HG03571 (cell line): ENCODE data around the gene SHROOM3.

Experiments used
- ATAC-seq: cut with Tn5 transposase; IDR thresholded peaks from one replicate; pipeline ENCODE4 v1.9.1; 2021; ENCODE audit not compliant: unreplicated experiment

Gene SHROOM3

DNA sequence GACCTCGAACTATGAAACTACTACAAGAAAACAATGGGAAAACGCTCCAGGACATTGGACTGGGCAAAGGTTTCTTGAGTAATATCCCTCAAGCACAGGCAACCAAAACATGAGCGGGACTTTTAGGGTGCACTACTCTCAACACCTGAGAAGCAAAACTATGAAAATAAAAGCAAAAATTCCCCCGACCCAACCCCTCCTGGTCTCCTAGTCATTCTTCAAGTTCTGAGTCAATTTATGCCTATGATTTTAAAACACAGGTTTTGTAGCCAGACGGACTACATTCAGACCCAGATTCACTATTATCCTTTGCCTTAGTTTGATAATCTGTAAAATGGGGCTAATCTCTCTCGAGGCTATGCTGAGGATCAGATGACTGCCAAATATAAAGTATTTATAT lies 365.9 kb downstream of the SHROOM3 start:
- ATAC-seq = no peak

DNA sequence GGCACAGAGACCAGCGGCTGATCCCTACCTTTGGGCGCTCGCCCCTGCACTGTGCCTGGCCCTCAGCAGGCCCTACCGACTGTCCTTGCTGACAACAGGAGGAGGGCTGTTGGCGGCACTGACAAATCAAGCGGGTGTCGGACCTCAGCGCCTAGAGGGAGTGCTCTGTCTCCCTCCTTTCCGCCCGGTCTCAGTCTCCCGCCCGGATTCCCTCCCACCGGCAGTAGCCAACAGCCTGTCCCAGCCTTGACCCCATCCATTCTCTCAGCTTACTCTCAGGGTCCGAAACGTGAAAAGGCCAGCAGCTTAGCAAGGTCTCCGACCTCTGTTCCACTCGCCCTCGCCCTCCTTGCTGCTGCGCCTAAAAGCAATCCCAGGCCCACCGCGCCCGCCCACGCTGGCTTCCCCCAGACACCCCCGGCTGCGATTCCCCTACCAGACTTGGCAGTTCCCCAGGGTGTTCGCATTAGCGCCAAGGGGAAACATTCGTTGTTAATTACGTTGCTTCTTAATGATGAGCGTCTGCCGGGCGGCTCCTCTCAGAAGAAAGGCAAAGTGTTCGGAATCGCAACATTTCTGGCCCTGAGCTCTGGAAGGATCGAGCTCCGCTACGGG lies 366.7 kb downstream of the SHROOM3 start:
- ATAC-seq = no peak

DNA sequence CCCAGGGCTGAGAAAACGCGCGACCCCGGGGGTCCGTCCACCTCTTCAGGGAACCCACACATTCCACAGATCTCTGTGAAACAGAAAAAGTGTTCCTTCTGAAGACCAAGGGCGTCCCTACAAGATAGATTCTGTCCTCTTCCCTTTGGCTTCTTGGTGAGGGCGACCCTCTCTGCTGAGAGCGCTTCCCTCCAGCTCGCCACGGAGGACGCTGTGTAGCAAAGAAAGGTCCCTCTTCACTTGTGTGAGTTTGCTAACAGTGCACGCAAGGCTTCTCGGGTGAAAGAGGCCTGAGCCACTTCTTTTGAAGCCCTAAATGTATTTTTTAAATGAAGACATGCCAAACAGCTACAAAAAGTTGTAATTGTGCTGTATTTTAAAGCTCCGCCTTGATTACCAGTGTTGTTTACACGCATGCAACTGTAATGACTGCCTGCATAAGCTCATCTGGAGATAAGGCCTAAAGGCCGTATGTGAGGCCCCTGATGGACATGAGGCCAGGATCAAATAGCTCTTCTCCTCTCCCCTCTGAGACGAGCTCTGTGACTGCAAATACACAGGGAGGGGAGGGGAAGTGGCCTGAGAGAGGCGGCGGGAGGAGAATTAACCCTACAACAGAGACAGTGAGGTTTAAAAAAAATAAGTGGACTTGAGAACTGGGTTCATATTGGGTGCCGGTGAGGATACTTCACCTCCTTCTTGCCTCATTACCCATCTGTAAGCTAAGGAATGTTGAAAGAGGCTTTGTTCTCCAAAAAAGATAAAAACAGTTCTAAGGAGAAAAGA lies 367.4 kb downstream of the SHROOM3 start:
- ATAC-seq = no peak

DNA sequence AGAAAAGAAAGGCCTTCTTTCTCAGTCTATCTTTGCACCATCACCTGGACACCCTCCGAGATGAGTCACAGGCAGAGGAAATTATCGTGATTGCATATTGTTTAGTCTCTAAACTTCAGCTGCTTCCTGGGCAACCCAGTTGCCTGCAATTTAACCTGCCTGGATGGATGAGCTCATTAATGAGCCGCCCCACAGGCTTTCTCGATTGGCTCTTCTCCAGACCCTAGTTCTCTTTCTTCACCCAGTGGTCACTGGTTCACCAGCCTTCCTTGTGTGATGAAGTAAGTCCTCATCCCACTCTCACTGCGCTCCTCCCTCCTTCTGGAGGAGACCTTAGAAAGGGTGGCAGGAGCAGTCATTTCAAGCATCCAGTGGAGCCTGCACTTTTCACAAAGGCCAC lies 368.5 kb downstream of the SHROOM3 start:
- no peak for ATAC-seq

DNA sequence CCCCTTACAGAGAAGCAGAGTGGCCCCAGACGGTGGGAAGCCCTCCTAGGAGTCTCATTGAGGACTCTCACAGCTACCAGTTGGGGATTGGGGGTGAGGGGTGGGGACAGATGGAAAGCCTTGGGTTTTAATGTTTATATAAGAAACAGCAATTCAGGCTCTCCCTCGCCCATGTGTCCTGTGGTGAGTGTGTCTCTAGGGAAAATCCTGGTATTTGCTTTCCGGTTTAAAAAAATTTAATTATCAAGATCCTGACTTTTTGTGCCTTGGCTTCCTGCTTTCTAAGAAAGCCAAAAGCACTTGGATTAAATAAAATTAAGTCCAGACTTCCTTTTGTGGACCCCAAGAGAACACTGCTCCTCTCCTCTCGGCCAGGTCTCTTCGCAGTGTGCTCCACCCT lies 369.1 kb downstream of the SHROOM3 start:
- no peak for ATAC-seq

DNA sequence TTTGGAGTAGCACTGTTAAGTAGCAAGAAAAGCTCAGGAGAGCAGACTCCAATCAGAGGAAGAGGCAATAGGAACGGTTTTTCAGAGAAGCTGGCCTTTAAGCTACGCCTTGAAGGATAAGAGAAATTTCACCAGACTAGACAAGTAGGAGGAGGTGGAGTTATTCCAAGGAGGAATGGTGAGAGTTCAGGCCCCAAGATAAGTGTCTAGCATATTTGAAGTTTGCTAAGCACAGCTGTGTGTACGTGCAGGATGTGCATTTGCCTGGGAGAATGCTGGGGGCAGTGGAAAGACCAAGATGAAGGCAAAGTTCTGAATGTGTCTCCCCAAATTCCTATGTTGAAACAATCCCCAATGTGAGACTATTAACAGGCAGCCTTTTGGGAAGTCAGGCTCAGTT lies 371.3 kb downstream of the SHROOM3 start:
- no peak for ATAC-seq

DNA sequence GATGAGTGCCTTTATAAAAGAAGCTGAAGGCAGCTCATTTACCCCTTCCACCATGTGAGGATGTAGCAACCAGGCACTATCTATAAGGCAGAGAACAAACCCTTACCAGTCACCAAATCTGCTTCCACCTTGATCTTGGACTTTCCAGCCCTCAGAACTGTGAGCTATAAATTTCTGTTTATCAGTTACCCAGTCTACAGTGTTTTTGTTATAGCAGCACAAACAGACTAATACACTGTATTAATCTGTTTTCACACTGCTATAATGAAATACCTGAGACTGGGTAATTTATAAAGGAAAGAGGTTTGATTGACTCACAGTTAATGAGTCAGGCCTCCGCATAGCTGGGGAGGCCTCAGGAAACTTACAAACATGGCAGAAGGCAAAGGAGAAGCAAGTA lies 371.7 kb downstream of the SHROOM3 start:
- no peak for ATAC-seq

DNA sequence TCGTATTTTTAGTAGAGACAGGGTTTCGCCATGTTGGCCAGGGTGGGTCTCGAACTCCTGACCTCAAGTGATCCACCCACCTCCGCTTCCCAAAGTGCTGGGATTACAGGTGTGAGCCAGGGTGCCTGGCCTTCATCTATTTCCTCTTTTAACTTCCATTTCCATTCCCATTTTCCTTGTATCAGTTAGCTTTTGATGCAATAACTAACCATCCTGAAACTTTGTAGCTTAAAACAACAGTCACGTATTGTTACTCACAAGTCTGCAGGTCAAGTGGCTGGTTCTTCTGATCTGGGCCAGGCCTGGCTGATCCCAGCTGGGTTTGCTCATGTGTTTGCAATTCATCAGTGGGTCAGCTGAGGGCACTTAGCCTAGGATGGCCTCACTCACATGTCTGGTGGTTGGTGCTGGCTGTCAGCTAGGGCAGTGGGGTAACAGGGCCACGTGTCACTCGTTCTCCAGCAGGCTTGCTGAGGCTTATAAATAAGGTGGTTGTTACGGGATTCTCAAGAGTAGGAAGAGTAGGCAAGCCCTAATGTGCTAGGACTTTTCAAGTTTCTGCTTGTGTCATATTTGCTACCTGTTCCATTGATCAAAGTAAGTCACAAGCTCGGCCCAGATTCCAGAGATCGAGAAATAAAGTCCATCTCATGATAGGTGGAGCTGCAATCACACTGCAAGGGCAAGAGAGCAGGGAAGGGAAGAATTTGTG lies 374.7 kb downstream of the SHROOM3 start:
- ATAC-seq = no peak

DNA sequence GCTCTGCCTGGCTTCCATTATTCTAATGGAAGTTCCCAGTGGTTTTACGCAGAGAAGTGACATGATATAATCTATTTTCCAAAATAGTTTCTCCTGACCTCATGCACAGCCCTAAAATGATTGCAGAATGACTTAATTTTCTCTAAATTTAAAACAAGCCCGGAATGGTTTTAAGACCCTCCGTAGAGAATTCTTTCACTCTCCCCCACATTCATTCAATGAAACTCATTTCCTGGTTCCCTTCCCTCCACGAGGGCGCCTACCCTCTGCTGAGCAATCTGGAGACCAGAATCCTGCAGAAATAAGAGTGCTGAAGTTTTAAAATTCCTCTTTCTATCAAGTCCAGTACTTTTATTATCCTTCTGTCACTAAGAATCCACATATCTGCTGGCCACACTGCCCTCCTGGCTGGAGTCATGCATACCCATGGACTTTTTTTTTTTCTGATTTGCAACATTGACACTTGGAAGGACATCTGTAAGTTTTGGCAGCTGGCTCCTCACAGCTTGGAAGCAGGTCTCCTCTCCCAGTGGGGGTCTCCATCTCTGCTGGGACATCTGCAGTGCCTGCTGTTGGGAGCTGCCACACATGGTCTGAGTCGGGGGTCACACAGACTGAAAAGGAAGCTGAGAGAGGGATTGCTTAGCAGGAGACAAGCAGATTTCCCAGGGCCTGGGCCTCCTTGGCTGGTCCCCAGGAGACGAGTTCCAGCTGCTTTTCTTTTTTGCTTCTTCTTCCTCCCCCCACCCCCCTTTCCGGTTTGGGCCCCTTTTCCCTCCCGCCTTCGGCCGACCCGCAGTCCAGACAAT lies 376.8 kb downstream of the SHROOM3 start:
- no peak for ATAC-seq

DNA sequence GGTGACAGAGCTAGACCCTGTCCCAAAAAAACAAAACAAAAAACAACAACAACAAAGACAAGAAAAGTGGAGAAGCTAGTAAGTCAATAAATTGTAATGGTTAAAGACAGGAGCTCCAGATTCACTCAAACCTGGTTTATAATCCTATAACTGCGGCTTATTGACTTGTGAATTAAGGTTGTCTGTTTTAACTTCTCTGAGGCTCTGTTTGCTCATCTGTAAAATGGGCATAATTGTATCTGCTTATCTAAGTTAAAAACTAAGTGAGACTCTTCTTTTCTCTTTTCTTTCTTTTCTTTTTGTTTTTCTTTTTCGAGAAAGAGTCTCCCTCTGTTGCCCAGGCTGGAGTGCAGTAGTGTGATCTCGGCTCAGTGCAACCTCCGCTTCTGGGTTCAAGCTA lies 378.0 kb downstream of the SHROOM3 start:
- ATAC-seq = no peak

DNA sequence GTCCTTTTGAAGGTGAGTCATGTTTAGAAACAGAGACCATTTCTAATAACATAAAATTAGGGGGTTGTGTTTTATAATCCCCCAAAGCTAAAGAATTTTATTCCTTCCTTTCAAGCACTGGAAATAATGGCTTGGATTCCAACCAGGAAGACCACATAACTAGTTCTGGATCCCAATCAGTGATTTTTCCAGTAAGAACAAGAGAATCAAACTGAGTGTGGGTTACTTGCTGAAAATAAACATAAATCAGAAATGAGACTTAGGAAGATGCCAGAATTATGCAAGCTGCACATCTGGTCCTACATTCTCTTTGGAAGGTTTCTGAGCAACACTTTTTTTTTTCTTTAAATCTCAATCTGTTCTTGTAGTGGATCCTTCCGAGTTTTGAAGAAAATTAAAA lies 386.6 kb downstream of the SHROOM3 start:
- ATAC-seq = no peak

DNA sequence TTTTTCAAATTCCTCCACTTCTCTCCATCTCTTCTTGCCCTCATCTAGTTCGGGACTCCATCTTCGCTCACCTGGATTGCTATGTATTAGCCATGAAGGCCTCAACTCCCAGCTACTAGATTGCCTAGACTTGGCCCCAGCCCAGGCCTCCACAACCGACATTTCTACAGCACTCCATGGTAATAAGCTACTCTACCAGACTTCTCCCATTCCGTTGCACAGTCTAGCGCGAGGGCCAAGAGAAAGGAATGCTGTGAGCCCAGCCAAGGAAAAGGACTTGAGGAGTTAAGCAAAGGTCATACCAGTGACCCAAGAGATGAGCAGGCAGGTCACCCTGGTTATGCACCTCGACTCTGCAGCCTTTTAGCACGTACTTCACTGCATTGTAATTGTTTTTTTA lies 387.3 kb downstream of the SHROOM3 start:
- ATAC-seq = no peak

DNA sequence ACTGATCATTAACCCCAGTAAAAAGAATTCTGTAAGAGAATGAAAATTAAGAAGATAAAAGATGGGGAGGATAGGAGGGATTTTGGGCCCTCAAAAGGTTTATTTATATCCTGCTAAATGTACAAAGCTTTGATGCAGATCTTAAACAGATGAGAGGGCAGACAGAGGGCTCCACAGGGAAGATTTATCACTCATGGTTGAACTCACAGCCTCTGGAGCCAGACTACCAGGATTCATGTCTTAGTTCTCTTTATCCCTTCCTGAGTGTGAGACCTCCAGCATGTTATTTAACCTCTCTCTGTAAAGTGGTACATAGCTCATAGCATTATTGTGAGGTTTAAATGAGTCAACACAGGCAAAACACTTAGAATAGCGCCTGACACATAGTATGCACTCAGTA lies 388.5 kb downstream of the SHROOM3 start:
- no peak for ATAC-seq

DNA sequence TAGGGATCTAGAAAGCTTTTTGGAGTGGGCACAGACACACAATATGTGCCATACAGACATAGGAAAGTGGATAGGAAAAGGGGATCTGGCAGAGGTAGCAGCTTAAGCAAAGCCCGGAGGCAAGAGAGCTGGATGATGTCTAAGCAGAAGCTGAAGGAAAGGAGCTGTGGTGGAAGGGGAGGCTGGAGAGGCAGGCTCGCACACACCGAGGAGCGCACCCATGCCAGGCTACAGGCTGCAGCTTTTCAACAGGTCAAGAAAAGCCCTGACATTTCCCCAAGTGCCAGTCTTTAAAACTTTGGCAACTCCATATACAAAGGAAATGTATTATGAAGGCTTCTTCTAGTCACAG lies 395.6 kb downstream of the SHROOM3 start:
- no peak for ATAC-seq

DNA sequence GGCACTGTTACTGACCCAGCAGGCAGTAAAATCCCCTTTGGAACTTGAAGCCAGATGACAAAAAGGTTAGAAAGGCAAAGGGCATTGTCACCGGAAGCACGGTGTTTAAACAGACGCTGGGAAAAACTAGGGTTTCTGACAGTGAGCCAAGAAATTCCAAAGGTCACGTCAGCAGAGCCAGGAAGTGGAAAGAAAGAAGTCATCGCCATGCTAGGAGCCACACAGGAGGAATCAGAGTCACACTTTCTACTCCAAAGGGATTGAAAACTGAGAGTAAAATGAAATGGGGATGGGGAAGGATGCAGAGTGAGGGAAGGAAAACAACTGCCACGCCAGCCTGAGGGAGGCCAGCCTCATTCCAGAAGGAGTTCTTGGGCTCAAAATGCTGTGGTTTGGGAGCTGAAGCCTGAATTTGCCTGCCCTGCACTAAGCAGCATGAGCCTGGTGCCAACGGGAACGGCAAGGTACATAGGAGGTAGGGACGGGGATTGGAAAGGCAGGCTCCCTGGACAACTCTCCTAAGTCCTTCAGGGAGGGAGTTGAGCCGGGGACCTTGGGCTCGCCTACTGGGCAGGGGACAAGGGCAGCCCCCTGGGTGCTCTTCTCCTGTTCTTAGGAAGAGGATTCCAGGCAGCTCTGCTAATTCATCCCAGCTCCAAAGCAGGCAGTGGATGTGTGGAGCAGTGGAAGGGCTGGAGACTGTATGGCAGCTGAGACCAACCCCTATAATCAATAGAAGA lies 396.1 kb downstream of the SHROOM3 start:
- no peak for ATAC-seq

DNA sequence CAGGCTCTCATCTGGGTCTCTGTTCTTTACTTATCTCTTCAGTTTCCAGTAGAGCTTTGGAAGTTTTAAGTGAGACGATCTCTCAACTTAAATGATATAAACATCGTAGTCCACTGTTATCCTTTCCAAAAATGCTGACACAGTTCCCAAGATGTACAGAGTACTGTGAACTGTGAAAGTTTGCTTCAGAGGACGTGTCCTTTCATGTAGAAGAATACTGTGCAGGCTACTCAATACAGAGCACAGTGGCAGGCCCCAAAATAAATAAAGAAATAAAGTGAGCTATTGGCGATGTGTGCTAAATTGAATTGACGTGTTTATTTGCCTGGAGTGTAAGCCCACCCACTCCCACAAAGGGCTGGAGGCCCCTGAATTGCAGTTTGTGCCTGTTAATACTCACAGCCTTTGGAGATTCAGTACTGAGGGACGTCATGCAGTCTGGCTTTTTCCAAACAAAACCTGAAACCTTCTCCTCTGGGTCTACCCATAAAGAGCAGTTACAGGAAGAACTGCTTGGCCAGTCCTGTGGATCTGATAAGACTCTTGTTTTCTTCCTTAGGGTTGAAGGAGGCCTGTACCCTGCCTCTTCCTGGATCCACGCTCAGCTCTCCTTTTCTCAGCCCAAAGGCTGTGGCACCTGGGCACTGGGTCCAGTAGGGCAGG lies 396.8 kb downstream of the SHROOM3 start:
- no peak for ATAC-seq
